ENCODE results near the gene TMEM203. TPM values are rescaled to one million over a fixed set of nuclear protein-coding genes. Genes with fewer than 3 reads are reported as not detected.

Gene TMEM203
- total RNA-seq, 2 experiments from 2014 or later, result 42.9 to 58.2 TPM

DNA sequence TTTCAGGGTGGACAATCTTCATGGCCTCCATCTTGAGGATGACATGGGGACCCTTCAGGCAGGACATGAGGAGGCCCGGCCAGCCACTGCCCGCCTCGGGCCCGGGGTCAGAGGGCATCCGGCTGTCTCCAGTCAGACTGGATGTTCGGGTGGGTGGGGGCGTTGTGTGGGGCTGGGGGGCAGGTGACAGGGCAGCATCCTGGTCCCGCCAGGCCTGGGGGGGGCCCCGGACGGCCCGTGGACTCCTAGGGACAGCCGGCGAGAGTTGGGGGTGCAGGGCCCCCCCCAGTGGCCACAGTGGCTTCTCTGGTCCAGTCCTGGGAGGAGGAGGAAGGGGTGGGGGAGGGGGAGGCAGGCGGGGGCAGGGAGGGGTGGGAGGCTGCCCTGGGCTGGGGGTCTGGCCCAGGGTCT, 15.7 kb upstream of the TMEM203 start:
- H3K4me3 ChIP-seq (ENCODE audit: low read depth, low read length, poor library complexity, severe bottlenecking), result no peak overlapping the region
- peaks cover 26% of the 10 kb centered on the region; the same call in 1 of the 2 replicates for H3K36me3 ChIP-seq (ENCODE audit: insufficient read depth, low read length)
- DNase-seq (ENCODE audit: low spot score), result no peak
- H3K4me2 ChIP-seq (ENCODE audit: low read length), result no peak overlapping the region
- peaks cover 23% of the 10 kb centered on the region for H3K4me1 ChIP-seq (ENCODE audit: insufficient read depth, low read length, poor library complexity, severe bottlenecking)
- no peaks in the 10 kb centered on the region for H4K20me1 ChIP-seq (ENCODE audit: insufficient read depth, low read length)
- no peak overlapping the region for H3K27ac ChIP-seq (ENCODE audit: low read depth, low read length, poor library complexity, severe bottlenecking)
- H3K9me2 ChIP-seq (ENCODE audit: insufficient read depth, low read length), result no peaks in the 10 kb centered on the region
- no peaks in the 10 kb centered on the region for H3K79me2 ChIP-seq (ENCODE audit: insufficient read depth, low read depth, low read length)
- no peaks in the 10 kb centered on the region for H3K9me3 ChIP-seq (ENCODE audit: low read length)
- no TSS peak for BruUV-seq (replicated peaks)
- ChIA-PET POLR2A (no interaction called here), CTCF (ENCODE audit: unreplicated experiment) (interaction anchor here (0.5 kb wide), 1 partner anchor 53 kb away, joined by 3 read pairs; no protein-coding TSS in a partner anchor)
- no peak for TF ChIP-seq EZH2phosphoT487 (IDR thresholded peaks at IDR 0.05; ENCODE audit: borderline replicate concordance, low read depth, low read length)
- TF ChIP-seq, protein P1, sequence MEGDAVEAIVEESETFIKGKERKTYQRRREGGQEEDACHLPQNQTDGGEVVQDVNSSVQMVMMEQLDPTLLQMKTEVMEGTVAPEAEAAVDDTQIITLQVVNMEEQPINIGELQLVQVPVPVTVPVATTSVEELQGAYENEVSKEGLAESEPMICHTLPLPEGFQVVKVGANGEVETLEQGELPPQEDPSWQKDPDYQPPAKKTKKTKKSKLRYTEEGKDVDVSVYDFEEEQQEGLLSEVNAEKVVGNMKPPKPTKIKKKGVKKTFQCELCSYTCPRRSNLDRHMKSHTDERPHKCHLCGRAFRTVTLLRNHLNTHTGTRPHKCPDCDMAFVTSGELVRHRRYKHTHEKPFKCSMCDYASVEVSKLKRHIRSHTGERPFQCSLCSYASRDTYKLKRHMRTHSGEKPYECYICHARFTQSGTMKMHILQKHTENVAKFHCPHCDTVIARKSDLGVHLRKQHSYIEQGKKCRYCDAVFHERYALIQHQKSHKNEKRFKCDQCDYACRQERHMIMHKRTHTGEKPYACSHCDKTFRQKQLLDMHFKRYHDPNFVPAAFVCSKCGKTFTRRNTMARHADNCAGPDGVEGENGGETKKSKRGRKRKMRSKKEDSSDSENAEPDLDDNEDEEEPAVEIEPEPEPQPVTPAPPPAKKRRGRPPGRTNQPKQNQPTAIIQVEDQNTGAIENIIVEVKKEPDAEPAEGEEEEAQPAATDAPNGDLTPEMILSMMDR (conservative IDR thresholded peaks at IDR 0.05; ENCODE audit: low read length), result no peak
- no peak overlapping the region for H2AFZ ChIP-seq (ENCODE audit: low read length)
- intact Hi-C loops (cut with micrococcal nuclease; ENCODE audit: unreplicated experiment), result no loop called here

DNA sequence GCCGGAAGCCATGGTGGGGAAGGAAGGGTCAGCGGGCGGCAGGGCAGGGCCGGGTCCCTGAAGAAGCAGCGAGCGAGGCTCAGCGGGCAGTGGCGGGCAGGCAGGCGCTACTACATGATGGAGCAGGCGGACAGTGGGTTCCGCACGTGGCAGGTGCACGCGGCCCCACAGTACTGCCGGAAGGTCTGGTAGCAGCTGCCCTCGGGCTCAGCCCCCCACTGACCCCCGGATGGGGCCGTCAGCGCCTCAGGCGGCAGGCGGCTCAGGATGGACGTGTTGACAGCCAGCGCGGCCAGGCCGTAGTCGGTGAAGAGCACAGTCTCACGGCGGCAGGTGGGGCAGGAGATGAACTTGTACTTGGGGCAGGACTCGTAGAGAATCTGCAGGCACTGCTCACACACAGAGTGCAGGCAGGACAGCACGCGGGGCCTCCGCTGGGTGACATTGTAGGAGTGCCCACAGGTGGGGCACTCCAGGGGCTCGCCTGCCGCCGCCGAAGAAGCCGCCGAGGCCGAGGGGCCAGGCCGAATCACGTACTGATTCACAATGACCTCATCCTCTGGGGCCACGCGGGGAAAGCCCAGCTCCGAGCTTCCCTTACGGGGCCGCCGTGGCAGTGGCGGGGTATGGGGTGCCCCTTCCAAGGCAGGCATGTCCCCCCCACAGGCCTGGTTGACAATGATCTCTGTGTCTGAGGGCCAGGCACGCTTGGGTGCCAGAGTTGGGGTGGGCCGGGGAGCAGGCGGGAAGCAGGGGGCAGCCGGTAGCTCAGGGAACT, 15.1 kb upstream of the TMEM203 start:
- no peak for TF ChIP-seq EZH2phosphoT487 (IDR thresholded peaks at IDR 0.05; ENCODE audit: borderline replicate concordance, low read depth, low read length)
- TF ChIP-seq, protein P1 (conservative IDR thresholded peaks at IDR 0.05; ENCODE audit: low read length), result no peak
- BruUV-seq (replicated peaks), result no TSS peak
- no peaks in the 10 kb centered on the region for H3K79me2 ChIP-seq (ENCODE audit: insufficient read depth, low read depth, low read length)
- H4K20me1 ChIP-seq (ENCODE audit: insufficient read depth, low read length), result no peaks in the 10 kb centered on the region
- peaks cover 23% of the 10 kb centered on the region for H3K4me1 ChIP-seq (ENCODE audit: insufficient read depth, low read length, poor library complexity, severe bottlenecking)
- intact Hi-C loops (cut with micrococcal nuclease; ENCODE audit: unreplicated experiment), result no loop called here
- no peaks in the 10 kb centered on the region for H3K9me3 ChIP-seq (ENCODE audit: low read length)
- no peaks in the 10 kb centered on the region for H3K9me2 ChIP-seq (ENCODE audit: insufficient read depth, low read length)
- H3K4me2 ChIP-seq (ENCODE audit: low read length), result no peak overlapping the region
- DNase-seq (ENCODE audit: low spot score), result no peak
- no peak overlapping the region for H2AFZ ChIP-seq (ENCODE audit: low read length)
- H3K36me3 ChIP-seq (ENCODE audit: insufficient read depth, low read length), result peaks cover 32% of the 10 kb centered on the region; the same call in 1 of the 2 replicates
- no peak overlapping the region for H3K27ac ChIP-seq (ENCODE audit: low read depth, low read length, poor library complexity, severe bottlenecking)
- ChIA-PET CTCF (ENCODE audit: unreplicated experiment) (interaction anchor here (0.5 kb wide), 1 partner anchor 54 kb away, joined by 3 read pairs; no protein-coding TSS in a partner anchor), POLR2A (no interaction called here)
- H3K4me3 ChIP-seq (ENCODE audit: low read depth, low read length, poor library complexity, severe bottlenecking), result no peak overlapping the region

DNA sequence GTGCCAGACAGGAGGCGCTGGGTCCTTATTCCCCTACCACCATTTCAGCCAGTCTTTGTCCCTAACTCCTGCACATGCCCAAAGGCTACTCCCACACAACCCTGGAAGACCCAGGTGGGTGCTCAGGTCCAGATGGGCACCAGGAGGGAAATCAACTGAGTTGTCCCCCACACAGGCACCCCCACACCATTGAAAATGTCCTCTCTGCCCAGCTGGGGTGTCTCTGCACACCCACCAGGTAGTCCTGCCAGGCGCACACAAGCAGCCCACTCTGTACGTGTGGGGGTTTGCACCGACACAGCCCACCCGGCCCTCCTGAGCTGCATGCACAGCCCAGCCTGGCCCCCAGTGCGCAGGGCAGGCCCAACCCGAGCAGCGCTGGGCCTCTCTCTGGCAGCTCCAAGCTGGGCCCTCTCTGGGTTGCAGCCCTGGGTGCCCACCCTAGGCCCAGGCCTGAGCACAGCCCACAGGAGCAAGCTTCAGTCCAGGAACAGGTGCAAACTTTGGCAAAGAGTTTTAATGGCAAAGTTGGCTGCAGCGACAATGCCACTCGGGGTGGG, 14.4 kb upstream of the TMEM203 start:
- no peak overlapping the region for H3K27ac ChIP-seq (ENCODE audit: low read depth, low read length, poor library complexity, severe bottlenecking)
- intact Hi-C loops (cut with micrococcal nuclease; ENCODE audit: unreplicated experiment), result no loop called here
- H3K79me2 ChIP-seq (ENCODE audit: insufficient read depth, low read depth, low read length), result no peaks in the 10 kb centered on the region
- no peaks in the 10 kb centered on the region for H3K9me3 ChIP-seq (ENCODE audit: low read length)
- no peaks in the 10 kb centered on the region for H4K20me1 ChIP-seq (ENCODE audit: insufficient read depth, low read length)
- no peak for DNase-seq (ENCODE audit: low spot score)
- BruUV-seq (replicated peaks), result no TSS peak
- H3K36me3 ChIP-seq (ENCODE audit: insufficient read depth, low read length), result peaks cover 38% of the 10 kb centered on the region; the same call in 1 of the 2 replicates
- ChIA-PET CTCF (ENCODE audit: unreplicated experiment) (no interaction called here), POLR2A (no interaction called here)
- H3K4me2 ChIP-seq (ENCODE audit: low read length), result no peak overlapping the region
- no peaks in the 10 kb centered on the region for H3K9me2 ChIP-seq (ENCODE audit: insufficient read depth, low read length)
- H3K4me3 ChIP-seq (ENCODE audit: low read depth, low read length, poor library complexity, severe bottlenecking), result no peak overlapping the region
- peaks cover 19% of the 10 kb centered on the region for H3K4me1 ChIP-seq (ENCODE audit: insufficient read depth, low read length, poor library complexity, severe bottlenecking)
- TF ChIP-seq, protein P1 (conservative IDR thresholded peaks at IDR 0.05; ENCODE audit: low read length), result no peak
- TF ChIP-seq EZH2phosphoT487 (IDR thresholded peaks at IDR 0.05; ENCODE audit: borderline replicate concordance, low read depth, low read length), result no peak
- H2AFZ ChIP-seq (ENCODE audit: low read length), result no peak overlapping the region
